Right renal cortex interstitium (tissue), 3 donors: ENCODE data around the gene MAP4. TPM values are rescaled to one million over a fixed set of nuclear protein-coding genes. Genes with fewer than 3 reads are reported as not detected.

Experiments used
- polyA plus RNA-seq, 3 donors: library from polyadenylated mRNA; unstranded; fragments of 120-200 nt; gene quantifications; one replicate each; pipeline ENCODE4 v1.2.1, GENCODE V29; 2013; ENCODE audit not compliant: insufficient read length in 3 of 3

MAP4 gene
- polyA plus RNA-seq, 3 donors, result 176 to 187 (median 182) TPM

Other genes starting within 250 kb of the MAP4 start
- 100 to 1,000 TPM; 128 to 137 (median 130) TPM for gene SMARCC1, start 234.5 kb downstream of the MAP4 start, polyA plus RNA-seq
- 10 to 100 TPM; 58.1 to 60.6 (median 59.4) TPM for gene DHX30, start 213.3 kb downstream of the MAP4 start, polyA plus RNA-seq
- 10 to 100 TPM; 10.5 to 11.6 (median 11.2) TPM for gene CDC25A, start 172.0 kb upstream of the MAP4 start, polyA plus RNA-seq
- 1 to 10 TPM in 1 of 3 donors, under 1 TPM in 2; 0.17 to 1.2 (median 0.36) TPM for gene CAMP, start 207.1 kb upstream of the MAP4 start, polyA plus RNA-seq
- gene ZNF589, start 224.7 kb upstream of the MAP4 start, polyA plus RNA-seq, result 10 to 100 TPM; 14.6 to 16.8 (median 15.7) TPM